OCI-LY1 (cell line): ENCODE data around the gene PTGFRN.

ENCODE experiments used
- H2AFZ ChIP-seq: fragments of 200-600 bp; sonication (generic), shearing (Covaris generic); 2 replicates; pipeline ENCODE4 v1.6.0; 2014; ENCODE audit warnings: antibody characterized with exemption, mild to moderate bottlenecking, low read length
- H3F3A ChIP-seq: fragments of 200-600 bp; sonication (generic), shearing (Covaris generic); 2 replicates; pipeline ENCODE4 v1.6.0; 2014; ENCODE audit warnings: mild to moderate bottlenecking, antibody characterized with exemption, low read length, moderate library complexity; ENCODE audit not compliant: insufficient read depth
- H3K27ac ChIP-seq: fragments of 200-600 bp; sonication (generic); 2 replicates; pipeline ENCODE4 v1.5.1; 2014; ENCODE audit warnings: low read length, mixed run types, mild to moderate bottlenecking, low read depth; ENCODE audit not compliant: poor library complexity, severe bottlenecking
- H3K27me3 ChIP-seq: fragments of 200-600 bp; sonication (generic); 2 replicates; pipeline ENCODE4 v1.6.0; 2014; ENCODE audit warnings: antibody characterized with exemption, mild to moderate bottlenecking, low read length, moderate library complexity; ENCODE audit not compliant: insufficient read depth
- H3K36me3 ChIP-seq: fragments of 200-600 bp; sonication (generic); 2 replicates; pipeline ENCODE4 v1.6.1; 2014; ENCODE audit warnings: mild to moderate bottlenecking, antibody characterized with exemption, low read length, moderate library complexity, mixed read lengths; ENCODE audit not compliant: insufficient read depth
- H3K4me1 ChIP-seq: fragments of 200-600 bp; sonication (generic); 2 replicates; pipeline ENCODE4 v1.5.1; 2014; ENCODE audit warnings: mild to moderate bottlenecking, low read length, moderate library complexity; ENCODE audit not compliant: insufficient read depth, severe bottlenecking
- H3K4me2 ChIP-seq: fragments of 200-600 bp; sonication (generic), shearing (Covaris generic); 2 replicates; pipeline ENCODE4 v1.6.1; 2014; ENCODE audit warnings: low read length
- H3K4me3 ChIP-seq: fragments of 200-600 bp; sonication (generic); 2 replicates; pipeline ENCODE4 v1.5.1; 2014; ENCODE audit warnings: low read length, low read depth, mild to moderate bottlenecking, mixed read lengths; ENCODE audit not compliant: poor library complexity, severe bottlenecking
- H3K79me2 ChIP-seq: fragments of 200-600 bp; shearing (Covaris generic); 2 replicates; pipeline ENCODE4 v1.6.1; 2016; ENCODE audit warnings: mixed run types, low read length, mixed read lengths; ENCODE audit not compliant: insufficient read depth
- H3K9ac ChIP-seq: fragments of 200-600 bp; sonication (generic), shearing (Covaris generic); 2 replicates; pipeline ENCODE4 v1.6.1; 2014; ENCODE audit warnings: mild to moderate bottlenecking, low read length, mixed read lengths
- H3K9me2 ChIP-seq: fragments of 200-600 bp; sonication (generic), shearing (Covaris generic); 2 replicates; pipeline ENCODE4 v1.6.1; 2014; ENCODE audit warnings: low read depth, mild to moderate bottlenecking, low read length, mixed read lengths
- H3K9me3 ChIP-seq: fragments of 200-600 bp; shearing (Covaris generic); 2 replicates; pipeline ENCODE4 v1.6.1; 2014; ENCODE audit warnings: low read length, mixed read lengths
- H4K20me1 ChIP-seq: fragments of 200-600 bp; sonication (generic), shearing (Covaris generic); 2 replicates; pipeline ENCODE4 v1.6.0; 2016; ENCODE audit warnings: mild to moderate bottlenecking, low read length; ENCODE audit not compliant: insufficient read depth
- CTCF ChIP-seq: fragments of 200-600 bp; sonication (generic), shearing (Covaris generic); IDR thresholded peaks from 2 replicates; pipeline ENCODE4 v1.5.1; 2017; ENCODE audit warnings: mild to moderate bottlenecking, antibody characterized with exemption, low read length, moderate library complexity, mixed read lengths
- EZH2 ChIP-seq: fragments of 200-600 bp; sonication (generic), shearing (Covaris generic); IDR thresholded peaks from 2 replicates; pipeline ENCODE4 v1.8.0; 2017; ENCODE audit warnings: borderline replicate concordance, mixed run types, mild to moderate bottlenecking, antibody characterized with exemption, low read length, moderate library complexity, mixed read lengths

Gene PTGFRN

GRCh38 chr1:116951200-116951935 lies 41.7 kb downstream of the PTGFRN start:
- TF ChIP-seq EZH2 (no peak), CTCF (no peak)
- Histone ChIP-seq H3K27ac (no peak overlapping the region), H3K27me3 (no peaks in the 10 kb centered on the region; the same call in 1 of the 2 replicates), H3K4me1 (no peaks in the 10 kb centered on the region), H3K9me2 (no peaks in the 10 kb centered on the region), H3K4me3 (no peak overlapping the region), H3F3A (no peaks in the 10 kb centered on the region), H3K36me3 (no peaks in the 10 kb centered on the region), H3K9me3 (no peaks in the 10 kb centered on the region), H3K9ac (no peak overlapping the region), H4K20me1 (no peaks in the 10 kb centered on the region), H3K79me2 (no peaks in the 10 kb centered on the region), H2AFZ (no peak overlapping the region), H3K4me2 (no peak overlapping the region)

DNA sequence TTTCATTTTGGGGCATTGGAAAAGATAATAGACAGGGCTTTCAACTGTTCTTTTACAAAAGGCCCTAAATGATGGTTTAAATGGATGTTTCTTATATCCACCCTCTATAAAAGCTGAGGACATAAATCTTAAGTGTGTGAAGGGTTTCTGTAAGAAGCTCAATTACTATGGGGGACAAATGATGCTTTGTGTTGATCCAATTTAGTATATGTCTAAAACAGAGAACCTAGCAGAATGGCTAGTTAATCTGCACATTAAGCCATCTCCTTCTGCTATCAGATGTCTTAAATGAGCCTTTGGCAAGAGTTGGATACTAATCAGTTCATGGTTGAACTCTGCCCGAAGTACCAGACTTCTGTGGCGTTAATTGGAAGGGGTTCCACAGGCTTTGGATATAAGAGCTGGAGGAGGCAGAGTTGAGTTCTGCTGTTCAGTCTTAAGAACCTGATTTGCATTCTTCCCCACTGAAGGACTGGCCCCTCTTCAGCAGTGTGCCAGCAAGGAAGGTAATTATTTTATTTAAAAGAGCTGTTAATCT lies 43.1 kb downstream of the PTGFRN start:
- Histone ChIP-seq H2AFZ (no peak overlapping the region), H3K27me3 (no peaks in the 10 kb centered on the region; the same call in 1 of the 2 replicates), H3K9me3 (no peaks in the 10 kb centered on the region), H4K20me1 (no peaks in the 10 kb centered on the region), H3K4me2 (no peak overlapping the region), H3K4me1 (no peaks in the 10 kb centered on the region), H3K79me2 (no peaks in the 10 kb centered on the region), H3K27ac (no peak overlapping the region), H3K36me3 (no peaks in the 10 kb centered on the region), H3K9me2 (no peaks in the 10 kb centered on the region), H3K4me3 (no peak overlapping the region), H3K9ac (no peak overlapping the region), H3F3A (no peaks in the 10 kb centered on the region)
- TF ChIP-seq EZH2 (no peak), CTCF (no peak)

GRCh38 chr1:116954440-116954839 lies 44.7 kb downstream of the PTGFRN start:
- Histone ChIP-seq H3K27ac (no peak overlapping the region), H3F3A (no peaks in the 10 kb centered on the region), H3K4me2 (no peak overlapping the region), H3K4me1 (no peaks in the 10 kb centered on the region), H2AFZ (no peak overlapping the region), H3K4me3 (no peak overlapping the region), H3K9me2 (no peaks in the 10 kb centered on the region), H3K9ac (no peak overlapping the region), H3K9me3 (no peaks in the 10 kb centered on the region), H3K27me3 (no peaks in the 10 kb centered on the region; the same call in 1 of the 2 replicates), H3K79me2 (no peaks in the 10 kb centered on the region), H4K20me1 (no peaks in the 10 kb centered on the region), H3K36me3 (no peaks in the 10 kb centered on the region)
- no peak for TF ChIP-seq EZH2
- no peak for TF ChIP-seq CTCF
